Stimulated activated CD8-positive, alpha-beta memory T cell treated with anti-CD3 and anti-CD28 coated beads, Interleukin-4, amount 100 ng/mL, for 4 hours (primary cell): ENCODE measurements around the gene PRKN.
"Not testable (repeated sequence)": the region's sequence is repeated elsewhere in the genome, so short reads cannot be mapped to it uniquely, and the experiment has no call there.

ENCODE experiments used
- DNase-seq, 2 donors: peaks; one replicate each; pipeline ENCODE4 v3.0.0-alpha.2; 2020; ENCODE audit warnings: low read depth in 2 of 2, low spot score in 1 of 2

PRKN gene

DNA sequence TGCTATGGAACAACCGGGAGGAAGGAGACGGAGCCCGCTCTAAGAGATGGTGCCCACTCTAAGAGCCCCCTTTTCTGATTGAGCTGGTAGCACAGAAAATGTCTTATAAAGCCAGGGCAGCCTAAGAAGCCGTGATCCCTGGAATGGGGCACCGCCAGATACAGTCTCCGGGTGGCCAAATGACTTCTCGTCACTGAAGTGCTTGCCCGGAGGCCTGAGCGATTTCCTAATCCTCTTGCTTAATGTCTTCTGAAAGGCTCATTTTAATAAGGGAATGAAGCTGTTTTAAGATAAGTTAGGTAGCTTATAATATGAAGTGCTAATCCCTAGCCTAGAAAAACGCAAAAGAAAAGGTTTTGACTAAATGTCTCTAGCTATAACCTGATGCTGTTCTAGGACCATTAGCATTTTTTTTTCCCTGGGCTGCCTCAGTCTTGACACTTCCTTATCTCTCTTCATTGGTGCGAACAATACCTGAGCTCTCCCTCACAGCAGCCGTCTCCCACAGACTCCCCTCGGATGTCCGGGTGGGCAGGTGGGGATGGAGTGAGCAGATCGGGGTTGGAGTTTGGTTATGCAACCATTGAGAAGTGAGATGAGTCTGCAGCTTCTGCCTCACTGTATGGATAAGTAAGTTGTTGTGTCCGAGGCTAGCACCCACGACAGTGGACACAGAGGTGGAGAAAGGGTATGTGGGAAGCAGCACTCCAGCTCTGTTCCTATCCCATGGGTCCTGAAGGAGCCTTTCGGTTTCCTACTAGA lies 894.3 kb downstream of the PRKN start:
- DNase-seq, result no peak

DNA sequence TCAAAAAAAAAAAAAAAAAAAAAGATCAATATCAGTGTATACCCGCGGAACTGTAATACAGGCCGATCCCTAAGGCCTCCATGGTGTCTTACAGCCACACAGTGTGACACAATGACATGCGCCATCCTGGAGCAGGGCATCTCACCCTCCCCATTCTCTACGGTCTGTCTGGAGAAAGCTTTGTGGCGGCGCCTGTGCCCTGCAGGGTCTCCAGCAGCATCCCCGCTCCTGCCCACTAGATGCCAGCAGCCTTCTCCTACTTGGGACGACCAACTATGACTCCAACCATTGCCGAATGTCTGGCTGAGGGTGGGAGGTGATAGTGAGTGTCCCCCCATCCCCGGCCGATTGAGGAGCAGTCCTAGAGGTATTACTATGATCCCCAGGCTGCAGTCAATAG lies 894.9 kb downstream of the PRKN start:
- no peak for DNase-seq

DNA sequence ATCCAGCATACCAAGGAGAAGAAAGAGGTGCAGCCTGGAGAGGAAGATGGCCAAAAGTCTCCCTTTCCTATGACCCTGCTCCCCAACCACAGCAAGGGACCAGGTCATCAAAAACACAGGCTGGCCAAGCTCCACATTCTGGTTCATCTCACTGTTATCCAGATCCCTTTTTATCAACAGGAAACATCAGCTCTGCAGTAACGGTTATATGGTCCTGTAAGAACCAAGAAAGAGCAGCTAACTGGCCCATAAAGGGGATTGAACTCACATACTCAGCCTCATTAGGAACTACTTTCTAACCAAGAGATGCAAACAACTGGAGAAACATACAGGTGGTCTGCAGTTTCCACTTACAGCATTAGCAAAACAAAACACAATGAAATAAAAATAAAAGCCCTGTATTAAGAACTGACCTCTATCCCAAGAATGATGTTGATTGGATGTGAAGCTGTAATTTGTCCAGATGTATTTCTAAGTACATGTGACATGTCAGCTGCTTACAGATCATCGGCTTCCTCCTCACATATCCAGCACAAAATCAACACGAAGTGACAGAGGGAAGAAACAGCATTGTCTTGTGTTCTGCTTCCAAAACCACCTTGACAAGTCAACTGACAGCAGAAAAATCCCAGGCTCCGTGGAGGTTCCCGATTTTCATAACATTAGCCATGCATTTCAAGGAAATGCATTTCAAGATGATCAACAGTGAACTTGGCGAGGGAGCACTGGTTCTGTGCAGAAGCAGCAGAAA lies 896.5 kb downstream of the PRKN start:
- no peak for DNase-seq

DNA sequence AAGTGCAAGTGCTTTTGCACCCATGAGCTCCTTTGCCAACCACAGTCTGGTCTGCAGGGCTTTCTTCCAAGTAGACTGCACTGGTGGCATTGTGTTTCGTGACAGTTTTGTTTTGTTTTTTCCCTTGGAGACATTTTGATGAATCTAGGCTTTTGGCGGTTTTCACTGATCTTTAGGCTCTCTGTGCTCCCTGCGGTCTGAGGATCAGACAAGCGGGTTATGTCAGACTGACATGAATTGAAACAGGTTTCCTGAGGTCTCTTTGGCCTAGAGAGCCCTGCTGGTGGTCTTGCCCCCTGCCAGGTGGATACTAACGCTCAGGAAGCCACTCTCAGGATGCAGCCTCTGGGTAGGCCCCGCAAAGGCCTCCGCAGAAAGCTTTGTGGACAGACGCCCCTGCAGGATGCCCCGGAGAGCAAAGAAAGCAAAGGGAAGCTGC lies 898.3 kb downstream of the PRKN start:
- DNase-seq, result no peak

DNA sequence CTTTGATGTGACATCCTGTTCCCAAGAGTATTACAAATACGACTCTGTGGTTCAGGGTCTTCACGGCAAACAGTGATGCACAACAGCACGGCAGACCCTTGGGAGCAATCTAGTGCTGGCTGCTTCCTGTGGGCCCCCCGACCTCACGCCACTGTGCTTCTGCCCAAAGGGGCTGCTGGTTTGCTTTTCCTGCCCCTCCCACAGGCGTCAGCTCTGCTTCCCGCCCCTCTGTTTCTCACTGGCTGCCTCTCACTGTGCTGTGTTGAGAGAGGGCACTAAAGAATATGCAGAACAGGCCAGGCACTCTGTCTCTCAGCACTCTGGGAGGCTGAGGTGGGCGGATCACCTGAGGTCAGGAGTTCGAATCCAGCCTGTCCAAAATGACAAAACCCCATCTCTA lies 899.2 kb downstream of the PRKN start:
- DNase-seq, result no peak

DNA sequence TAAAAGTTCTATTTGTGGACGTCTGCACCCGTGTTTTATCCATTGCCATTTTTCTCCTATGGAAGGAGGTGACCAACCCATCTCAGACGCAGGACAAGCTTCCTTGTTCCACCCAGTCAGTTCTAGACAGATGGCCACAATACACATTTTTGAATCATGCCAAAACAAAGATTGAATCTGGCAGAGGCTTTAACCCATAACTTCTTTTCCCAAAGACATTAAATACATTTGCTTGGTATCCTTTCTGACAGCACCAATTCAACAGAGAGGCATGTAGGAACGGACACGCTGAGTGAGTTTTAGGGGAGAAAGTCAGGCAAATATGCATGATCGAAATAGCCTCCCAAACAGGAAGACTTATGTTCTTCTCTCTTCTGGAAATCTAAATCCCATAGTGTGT lies 901.1 kb downstream of the PRKN start:
- no peak for DNase-seq

DNA sequence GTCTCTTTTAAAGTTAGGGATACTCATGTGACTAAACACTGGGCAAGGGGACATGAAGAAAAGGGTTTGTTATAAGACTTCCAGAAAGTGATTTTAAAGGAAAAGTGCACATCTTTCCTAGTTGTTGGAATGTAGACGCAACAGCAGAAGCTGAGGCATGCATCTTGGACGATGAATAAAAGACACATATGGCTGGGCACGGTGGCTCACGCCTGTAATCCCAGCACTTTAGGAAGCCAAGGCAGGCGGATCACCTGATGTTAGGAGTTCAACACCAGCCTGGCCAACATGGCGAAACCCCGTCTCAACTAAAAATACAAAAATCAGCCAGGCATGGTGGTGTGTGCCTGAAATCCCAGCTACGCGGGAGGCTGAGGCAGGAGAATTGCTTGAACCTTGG lies 905.4 kb downstream of the PRKN start:
- DNase-seq, result not testable (repeated sequence)

DNA sequence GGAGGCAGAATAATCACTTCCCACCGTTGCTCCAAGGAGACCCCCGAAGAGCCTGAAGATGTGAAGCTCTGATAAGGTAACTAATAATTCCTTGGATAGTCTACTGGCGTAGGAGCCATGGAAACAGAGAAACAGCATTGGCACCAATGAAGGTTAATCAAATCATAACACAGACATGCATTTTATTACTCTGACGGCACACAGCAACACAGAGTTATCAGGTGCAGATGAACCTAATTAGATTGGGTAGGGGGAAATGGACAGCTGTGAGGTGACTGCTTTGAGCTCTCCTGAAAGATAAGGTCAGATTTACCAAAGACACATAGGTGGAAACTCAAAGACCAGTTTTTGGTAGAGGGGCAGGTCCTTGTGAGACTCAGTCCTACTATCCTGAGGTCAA lies 909.7 kb downstream of the PRKN start:
- DNase-seq, result no peak

DNA sequence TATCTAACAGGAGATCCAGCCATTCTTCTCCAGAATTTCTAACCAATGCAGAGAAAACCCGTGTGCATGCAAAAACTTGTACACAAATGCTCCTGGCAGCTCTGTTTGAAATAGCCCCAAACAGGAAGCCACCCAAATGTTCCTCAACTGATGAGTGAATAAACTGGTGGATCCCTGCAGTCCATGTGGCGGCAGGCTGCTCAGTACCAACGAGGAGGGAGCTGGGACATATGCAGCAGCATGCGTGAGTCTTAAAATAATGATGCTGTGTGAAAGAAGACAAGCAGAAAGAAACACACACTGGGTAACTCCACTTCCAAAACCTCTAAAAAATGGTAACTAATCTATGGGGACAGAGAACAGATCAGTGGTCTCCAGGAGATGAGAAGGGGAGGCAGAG lies 911.6 kb downstream of the PRKN start:
- no peak for DNase-seq

DNA sequence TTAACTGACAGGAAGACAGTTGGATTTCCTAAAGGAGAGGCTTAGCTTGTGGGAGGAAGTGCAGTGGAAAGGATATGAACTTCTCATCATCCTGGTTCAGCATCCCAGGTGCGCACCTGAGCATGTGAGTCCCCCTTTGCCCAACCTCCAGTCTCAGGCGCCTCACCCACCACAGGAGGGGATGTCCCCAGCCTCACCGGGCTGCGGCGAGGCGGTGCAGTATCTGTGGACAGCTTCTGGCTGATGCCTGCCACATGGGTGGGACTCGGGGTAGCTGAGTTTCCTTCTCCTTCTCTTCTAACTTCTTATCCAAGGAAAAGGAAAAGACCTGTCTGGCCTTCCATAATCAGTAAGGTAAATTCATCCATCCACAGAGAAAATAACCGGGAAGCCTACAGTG lies 914.4 kb downstream of the PRKN start:
- no peak for DNase-seq

DNA sequence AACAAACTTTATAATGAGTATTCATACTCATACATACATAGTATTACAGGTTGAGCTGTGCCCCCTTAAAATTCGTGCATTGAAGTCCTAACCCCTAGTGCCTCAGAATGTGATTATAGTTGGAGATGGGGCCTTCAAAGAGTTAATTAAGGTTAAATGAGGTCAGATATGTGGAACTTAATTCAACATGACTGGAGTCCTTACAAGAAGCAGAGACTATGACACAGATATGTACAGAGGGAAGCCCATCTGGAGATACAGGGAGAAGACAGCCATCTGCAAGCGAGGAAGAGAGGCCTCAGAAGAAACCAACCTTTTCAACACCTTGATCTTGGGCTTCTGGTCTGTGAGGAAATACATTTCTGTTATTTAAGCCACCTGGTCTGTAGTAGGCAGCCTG lies 917.6 kb downstream of the PRKN start:
- no peak for DNase-seq

DNA sequence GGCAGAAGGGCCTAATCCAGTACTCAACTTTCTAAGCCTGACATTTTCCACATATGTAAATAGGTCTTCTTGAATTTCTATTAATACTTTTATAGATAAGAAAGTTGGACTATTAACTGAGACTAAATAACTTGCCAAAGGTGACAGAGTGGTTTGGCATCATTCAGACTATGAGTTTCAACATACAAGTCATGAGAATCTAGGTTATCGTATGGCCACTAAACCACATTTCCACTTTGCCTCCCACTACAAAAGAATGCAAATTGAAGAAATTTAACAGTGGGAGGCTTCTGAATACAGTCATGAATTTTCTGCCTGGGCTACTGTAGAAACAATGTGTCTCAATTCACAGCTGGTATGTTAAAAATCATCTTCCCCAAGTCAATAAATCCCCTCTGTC lies 922.7 kb downstream of the PRKN start:
- DNase-seq, result no peak

DNA sequence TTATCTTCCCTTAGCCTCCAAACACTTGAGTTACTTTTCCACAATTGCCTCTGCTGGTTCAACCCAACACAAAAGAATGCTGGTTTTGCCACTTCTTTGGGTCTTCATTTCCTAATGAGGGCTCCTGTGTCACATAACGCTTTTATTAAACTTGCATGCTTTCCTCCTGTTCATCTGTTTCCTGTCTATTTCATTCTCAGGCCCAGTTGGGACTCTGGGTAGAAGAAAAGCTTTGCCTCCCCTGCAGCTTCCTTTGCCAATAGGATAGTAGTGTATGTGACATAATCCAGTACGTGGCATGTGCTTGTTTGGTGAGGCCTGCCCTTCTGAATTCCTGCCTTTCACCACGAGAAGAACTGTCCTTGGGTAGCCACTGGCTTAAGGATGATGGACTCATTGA lies 924.4 kb downstream of the PRKN start:
- DNase-seq, result no peak

DNA sequence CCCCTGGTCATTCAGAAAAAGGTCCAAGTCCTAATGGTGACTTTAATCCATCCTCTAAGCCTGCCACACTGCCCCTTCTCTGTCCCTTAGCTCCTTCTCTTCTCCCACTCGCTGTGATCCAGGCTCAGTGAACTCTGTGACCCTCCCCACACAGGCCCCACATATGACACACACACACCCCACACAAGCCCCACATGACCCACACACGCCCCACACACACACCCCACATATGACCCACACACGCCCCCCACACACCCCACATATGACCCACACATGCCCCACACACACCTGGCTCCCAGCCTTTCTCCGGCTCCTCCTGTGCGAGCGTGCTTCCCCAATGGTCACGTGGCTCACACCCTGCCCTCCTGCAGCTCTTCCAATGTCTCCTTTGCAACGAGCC lies 925.3 kb downstream of the PRKN start:
- no peak for DNase-seq

DNA sequence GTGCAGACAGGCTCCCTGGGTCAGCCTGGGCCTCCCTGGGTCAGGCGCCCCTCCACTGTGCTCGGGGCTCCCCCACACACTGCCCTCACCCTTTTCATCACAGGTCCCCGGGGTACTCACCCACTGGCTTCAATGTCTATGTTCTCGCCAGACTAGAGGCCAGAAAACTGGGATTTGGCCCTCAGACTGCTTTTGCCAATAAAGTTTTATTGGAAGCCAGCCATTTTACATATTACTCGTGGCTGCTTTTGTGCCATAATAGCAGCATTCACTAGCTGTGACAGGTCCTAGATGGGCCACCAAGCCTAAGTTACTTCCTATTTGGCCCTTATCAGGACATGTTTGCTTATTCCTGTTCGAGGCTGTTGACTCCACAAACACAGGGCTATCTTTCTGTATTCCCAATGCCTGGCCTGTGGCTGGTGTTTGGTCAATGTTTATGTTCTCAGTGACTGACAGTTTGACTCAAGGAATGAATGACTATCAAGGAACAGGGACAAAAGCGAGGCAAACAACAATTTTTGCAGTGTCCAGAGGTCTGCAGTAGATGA lies 928.6 kb downstream of the PRKN start:
- no peak for DNase-seq

DNA sequence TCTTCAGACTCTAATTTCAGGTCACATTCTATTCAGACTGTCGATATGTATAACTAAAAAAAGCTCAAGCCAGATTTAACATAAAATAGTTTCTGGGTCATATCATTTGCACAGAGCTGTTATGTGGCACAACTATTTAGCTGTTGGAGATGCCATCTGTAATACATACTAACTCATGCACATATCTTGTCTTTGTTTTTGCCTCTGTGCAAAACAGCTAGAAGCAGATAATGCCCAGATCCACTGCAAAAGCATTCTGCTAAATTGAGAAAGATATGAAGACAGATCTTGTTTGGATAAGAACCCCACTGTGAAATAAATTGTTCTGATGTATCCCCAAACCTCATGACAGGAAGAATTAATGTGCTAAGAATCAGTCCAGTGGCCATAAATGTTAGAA lies 930.9 kb downstream of the PRKN start:
- DNase-seq, result no peak

DNA sequence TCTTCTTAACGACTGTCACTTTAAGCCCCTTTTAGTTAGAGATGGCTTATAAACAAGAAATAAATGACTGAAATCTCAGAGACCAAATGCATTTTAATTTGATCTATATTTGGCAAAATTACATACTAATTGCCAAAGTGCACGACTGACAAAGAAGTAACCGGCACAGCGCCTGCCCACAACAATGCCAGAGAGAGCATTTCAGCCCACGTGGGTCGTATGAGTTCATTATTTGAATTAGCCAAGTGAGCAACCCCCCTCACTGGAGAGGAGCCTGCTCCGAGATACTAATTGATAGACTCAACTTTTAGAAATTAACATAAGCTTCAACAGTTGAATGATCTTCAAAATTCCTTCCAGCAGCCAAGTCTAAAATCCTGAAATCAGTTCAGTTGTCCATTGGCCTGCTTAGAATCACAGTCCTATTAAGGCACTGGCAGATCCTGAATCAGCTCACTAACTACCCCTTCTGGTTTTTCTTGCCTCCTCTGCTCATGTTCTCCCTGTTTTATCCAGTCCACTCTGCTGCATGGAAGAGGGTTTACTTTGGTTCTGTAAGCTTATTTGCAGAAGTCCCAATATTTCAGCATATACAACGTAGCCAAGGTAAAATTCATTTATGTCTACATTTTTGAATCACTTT lies 934.6 kb downstream of the PRKN start:
- no peak for DNase-seq

DNA sequence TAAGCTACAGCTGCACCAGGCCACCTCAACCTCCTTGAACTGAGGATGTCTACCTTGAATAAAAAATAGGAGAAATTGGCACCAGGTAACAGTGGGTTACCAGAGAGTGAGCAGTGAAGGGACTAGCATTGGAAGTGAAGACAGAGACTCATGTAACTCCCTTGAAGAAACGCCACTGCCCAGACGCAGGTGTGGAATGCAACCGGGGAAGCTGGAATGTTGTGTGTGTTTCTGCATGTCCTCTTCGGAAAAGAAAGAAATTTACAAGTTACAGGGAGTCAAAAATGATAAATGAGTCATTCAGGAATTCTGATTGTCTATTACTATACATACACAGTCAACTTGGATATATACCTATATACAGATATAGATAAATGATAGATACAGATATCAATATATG lies 939.0 kb downstream of the PRKN start:
- DNase-seq, result no peak

DNA sequence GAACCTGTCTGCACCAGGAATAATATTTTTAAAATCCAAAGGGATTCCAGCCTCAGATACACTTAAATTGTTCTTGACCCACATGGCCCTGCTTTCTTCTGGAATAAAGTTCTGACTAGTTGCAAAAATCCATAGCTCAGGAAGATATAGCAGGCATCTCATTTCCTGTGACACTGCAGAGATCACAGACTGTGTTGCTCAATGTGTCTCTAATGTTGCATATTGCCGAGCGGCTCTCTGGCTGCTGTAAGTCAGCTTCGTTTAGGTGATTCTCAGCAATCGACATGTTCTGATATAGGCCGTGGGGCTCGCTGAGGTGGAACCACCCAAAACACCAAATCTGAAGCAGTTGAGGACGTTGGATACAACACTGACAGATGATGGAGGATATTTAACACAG lies 955.4 kb downstream of the PRKN start:
- no peak for DNase-seq

DNA sequence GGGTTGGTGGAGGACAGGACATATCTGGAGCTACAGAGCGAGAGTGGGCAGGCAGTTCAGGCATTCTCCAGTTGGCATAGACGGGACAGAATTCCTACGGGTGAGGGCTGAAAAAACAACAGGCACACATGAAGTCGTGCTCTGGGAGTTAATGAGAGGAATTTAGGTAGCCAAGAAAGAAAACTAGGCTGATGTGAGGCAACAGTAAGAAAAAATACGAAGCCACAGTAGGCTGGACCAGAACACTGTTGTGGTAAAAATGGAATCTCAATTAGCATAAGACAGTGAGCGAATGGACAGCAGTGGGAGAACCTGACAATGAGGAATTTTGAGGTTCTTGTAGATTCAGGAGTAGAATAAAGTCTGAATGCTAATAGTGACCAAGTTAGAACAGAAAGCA lies 965.6 kb downstream of the PRKN start:
- DNase-seq, result no peak

DNA sequence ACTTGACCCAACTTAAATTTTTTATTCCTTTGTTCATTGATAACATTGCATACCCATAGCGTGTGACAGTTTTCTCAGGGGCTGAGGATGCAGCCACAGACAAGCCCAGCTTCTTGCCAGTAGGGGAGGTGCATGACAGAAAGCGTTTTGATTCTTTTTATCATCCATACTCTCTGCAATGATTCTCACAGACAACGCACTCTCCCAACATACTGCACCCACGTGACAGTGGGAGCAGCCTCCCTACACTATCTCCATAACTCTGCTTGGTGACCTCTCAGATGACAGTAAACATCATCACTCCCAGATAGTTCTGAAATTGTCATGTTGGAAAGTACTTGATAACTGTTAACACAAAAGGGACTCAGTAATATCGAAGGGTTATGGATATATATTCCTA lies 972.5 kb downstream of the PRKN start:
- DNase-seq, result no peak

DNA sequence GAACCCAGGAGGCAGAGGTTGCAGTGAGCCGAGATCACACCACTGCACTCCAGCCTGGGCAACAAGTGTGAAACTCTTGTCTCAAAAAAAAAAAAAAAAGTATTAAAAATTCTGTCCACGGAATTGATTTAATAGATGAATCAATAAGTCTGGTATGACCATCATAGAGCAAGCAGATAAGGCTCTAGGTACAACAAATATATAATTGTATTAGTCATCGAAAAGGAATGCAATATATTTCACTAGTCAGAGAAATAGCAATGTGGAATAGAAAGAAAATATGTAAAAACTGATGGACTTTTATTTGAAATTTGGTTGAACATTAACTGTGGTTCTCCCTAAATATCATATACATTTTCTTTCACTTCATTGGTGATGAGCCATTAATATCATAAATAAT lies 976.9 kb downstream of the PRKN start:
- no peak for DNase-seq
